NCI-H526 treated with DMSO at 0.1 percent for 48 hours (cell line): ENCODE data around the gene ATXN7L3B.
A peak's percentile ranks its signal among the peaks of the same experiment; 100 is the strongest.

ENCODE experiments used
- DNase-seq: peaks from one replicate; lab custom pipeline; 2025; lab: John Stamatoyannopoulos, UW

ATXN7L3B gene

GRCh38 chr12:74537707-74538385 lies at the start of gene ATXN7L3B:
ATXN7L3B (plus strand) TSS chr12:74537835; CDS start chr12:74538113, 278 bp downstream.
- DNase-seq: peak; percentile 92

DNA sequence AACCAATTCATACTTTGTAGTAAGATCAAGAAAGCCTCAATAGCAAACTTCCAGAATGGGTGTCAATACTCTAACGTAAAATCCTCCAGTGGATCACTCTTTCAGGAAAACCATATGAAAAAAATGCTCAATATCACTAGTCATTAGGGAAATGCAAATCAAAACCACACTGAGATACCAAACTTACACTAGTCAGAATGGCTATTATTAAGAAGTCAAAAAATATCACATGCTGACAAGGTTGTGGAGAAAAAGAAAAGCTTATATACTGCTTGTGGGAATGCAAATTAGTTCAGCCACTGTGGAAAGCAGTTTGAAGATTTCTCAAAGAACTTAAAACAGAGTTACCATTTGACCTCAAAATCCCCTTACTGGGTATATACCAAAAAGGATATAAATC lies 49.5 kb upstream of the ATXN7L3B start:
- DNase-seq: no peak

GRCh38 chr12:74489543-74489942 lies 48.1 kb upstream of the ATXN7L3B start:
- DNase-seq: no peak

DNA sequence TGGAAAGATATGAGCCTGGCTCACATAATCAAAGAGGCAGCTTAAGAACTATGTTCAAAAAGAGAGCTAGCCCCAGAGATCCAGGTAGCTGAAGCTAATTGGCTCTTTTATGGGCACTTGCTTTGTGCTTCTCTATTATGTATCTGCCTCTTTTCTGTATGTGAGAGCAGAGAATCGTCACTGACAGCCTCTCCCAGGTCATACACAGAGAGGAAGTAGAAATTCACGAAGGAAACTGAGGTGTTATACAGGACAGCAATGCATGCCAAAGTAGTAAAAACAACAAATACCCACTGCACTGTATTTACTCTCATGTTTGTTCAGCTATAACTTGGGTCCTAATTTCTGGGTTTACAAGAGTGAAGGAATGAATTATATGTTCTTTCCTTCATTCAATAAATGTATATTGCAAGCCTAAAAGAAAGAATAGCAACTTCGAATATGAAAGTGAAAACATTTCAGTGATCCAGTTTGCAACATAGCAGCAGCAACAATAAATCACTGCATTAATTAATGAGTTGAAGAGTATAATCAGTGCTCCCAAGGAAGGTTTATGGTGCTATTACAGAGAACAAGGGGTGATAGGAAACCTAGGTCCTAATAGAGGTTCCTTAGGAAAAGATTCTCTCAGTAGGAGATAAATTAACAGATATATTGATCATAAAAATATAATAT lies 47.1 kb upstream of the ATXN7L3B start:
- no peak for DNase-seq

DNA sequence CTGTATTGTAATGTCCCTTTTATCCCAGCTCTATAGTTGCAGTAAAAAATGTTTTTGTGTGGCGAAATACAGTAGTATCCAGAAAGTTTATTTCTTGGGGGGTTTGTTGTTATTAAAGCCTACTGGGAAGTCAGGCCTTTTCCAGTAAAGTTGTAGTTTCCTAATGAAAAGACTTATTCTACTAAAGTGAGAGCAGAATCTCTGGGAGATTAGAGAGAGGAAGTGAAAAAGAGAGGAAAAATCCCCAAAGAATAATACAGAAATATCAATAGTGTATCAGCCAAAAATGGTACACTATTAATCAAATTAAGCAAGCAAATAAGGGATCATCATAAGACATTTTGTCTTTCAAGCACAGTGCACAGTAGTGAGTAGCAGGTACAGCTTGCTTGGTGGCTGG lies 46.3 kb upstream of the ATXN7L3B start:
- no peak for DNase-seq

- DNase-seq: no peak
These were observed 38.4 kb upstream of the ATXN7L3B start for GRCh38 chr12:74499192-74499591.

DNA sequence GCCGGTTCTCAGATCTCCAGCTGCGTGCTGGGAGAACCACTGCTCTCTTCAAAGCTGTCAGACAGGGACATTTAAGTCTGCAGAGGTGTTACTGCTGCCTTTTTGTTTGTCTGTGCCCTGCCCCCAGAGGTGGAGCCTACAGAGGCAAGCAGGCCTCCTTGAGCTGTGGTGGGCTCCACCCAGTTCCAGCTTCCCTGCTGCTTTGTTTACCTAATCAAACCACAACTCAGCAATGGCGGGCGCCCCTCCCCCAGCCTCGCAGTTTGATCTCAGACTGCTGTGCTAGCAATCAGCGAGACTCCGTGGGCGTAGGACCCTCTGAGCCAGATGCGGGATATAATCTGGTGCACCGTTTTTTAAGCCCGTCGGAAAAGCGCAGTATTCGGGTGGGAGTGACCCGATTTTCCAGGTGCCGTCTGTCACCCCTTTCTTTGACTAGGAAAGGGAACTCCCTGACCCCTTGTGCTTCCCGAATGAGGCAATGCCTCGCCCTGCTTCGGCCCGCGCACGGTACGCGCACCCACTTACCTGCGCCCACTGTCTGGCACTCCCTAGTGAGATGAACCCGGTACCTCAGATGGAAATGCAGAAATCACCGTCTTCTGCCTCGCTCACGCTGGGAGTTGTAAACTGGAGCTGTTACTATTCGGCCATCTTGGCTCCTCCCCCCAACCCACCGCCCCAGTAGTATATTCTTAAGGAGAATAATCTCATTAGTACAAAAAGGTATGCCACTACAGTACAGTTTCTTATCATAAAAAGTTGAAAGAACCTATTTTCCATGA lies 28.6 kb upstream of the ATXN7L3B start:
- DNase-seq: peak; percentile 29

GRCh38 chr12:74509886-74510285 lies 27.7 kb upstream of the ATXN7L3B start:
- no peak for DNase-seq

DNA sequence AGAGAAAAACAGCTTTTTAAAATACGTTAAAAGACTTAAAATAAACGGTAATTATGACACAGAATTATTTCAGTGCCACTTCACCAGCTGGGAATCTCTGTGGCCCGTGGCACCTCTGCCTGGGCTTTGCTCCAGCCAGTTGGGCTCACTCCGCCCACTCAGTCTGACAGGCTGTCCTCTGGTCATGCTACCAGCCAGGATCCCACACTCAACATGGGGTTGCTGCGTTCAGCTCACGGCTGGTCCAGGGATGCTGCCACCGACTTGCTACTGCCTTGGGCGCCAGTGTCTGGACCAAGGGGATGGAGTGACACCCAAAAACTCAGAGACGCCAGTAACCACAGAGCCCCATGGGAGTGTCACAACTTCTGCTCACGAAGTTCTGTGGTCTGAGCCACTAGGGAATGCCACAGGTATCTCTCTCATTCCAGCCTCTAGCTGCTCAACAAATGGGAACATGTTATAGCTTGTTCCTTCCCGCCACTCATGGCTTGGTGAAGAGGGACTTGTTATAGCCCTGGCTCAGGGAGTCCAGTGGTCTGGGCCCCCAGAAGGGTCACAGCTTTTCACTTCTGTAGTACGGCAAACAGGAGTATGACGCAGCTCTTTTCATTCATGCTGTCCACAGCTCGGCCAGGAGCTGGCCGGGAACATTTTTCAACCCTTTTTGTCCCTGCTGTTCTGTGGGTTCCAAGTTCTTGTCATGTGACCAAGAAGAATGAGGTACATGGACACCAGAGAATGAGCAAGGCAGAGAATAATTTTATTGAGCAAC lies 23.4 kb upstream of the ATXN7L3B start:
- no peak for DNase-seq

- no peak for DNase-seq
These were observed 21.8 kb upstream of the ATXN7L3B start for GRCh38 chr12:74515849-74516248.

GRCh38 chr12:74526535-74526934 lies 11.1 kb upstream of the ATXN7L3B start:
- no peak for DNase-seq

GRCh38 chr12:74527491-74527890 lies 10.1 kb upstream of the ATXN7L3B start:
- DNase-seq: no peak

DNA sequence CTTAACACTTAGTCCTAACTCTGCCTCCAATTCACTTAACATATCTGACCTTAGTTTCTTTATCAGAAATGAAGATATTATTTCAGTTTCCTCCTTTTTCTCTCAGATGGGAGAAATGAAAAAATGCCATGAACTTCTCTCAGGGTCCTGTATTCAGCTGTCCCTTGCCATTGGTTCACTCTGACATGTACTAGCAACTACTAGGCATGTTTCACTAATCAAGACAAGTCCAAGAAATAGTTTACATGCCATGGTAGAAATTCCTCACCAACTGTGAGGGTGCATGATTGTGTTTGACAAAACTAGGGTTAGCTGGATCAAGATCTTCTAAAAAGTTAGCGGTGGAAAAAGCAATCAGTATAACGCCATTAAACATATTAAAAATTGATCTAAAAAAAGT lies 7.0 kb upstream of the ATXN7L3B start:
- no peak for DNase-seq

GRCh38 chr12:74535536-74535935 lies 2.1 kb upstream of the ATXN7L3B start:
- DNase-seq: no peak

- DNase-seq: peak; percentile 90
These were observed 419 bp upstream of the ATXN7L3B start for GRCh38 chr12:74537126-74537706.

DNA sequence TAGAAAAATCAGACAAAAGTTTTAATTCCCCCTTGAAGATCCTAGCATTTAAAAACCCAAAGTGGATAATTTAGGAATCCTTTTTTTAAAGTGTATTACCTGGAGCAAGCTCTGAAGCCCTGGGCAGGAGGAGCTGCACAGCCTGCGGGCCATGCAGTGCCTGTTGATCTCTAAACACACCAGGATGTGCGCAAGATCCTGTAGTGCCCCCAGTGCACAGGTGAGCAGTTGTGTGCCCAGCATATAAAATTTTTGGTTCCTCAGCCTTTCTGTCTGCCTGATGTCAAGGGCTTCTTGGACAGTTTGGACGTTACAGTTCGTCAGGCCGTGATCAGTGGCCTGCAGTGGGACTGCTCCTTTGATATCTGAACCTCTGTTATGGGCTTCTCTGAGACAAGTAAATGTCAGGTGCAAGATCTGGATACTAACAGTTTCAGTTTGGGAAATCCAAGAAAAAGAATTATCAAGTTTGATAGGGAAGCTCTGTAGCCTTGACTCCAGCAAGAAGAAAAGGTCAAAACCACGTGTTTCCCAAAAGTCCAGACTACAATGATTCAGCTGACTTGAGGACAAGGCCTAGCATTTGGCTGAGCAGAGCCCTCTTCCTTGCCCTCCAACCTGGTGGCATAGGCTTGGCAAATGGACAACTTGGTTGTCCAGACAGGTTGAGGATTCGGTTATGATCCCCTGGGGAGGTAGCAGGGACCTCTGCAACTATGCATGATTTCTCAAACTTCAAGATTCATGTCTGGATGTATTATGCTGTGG lies 1.0 kb downstream of the ATXN7L3B start:
- no peak for DNase-seq

DNA sequence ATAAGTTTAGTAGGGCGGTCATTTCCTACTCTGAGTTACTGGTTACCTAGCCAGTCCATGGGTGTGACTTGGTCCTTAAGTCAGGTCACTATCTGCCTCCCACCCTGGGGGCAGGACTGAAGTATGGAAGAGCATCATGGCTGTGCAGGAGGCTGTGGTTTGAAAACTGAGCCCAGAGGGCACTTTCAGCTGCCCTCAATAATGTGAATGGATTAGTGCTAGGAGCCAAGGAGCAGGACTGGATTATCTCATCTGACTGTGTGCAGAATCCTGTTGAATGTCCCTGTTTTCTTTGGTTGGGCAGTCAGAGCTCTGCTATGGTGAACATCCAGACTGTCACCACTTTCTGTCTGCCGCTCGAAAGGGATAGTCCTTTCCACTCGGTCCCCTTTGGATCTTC lies 1.6 kb downstream of the ATXN7L3B start:
- no peak for DNase-seq

DNA sequence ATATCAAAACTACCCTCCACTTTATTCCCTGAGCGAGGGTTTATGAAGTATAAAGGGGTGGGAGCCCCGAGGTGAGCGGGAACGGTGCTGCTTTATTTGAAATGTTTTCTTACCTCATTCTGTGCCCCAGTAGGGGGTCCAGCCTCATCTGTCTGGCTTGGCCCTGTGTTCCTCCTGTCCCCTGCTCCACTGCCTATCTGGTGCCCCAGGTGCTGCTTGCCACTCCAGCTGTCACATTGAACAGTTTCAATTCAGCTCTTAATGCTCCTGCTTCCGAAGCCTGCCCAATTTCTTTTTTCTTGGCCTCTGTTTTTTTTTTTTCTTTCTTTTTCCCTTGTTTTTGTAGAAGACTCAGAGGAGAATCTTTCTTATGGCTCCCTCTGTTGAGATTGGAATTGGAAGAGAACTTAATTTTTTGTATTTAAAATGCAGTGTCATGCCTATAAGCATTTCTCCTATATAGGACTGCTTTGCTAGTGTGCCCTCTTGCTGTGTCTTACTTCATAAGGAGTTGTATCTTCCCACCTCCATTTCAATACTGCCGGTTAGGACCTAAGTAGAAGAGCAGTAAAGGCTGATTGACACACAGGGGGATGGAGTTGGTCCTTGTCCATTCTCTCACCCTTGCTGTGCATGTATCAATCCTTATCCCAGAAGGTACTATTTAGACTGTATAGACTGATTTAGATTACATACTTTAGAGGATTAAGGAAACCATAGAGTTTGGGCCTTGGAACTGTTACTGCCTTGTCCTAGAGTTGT lies 2.3 kb downstream of the ATXN7L3B start:
- DNase-seq: no peak

DNA sequence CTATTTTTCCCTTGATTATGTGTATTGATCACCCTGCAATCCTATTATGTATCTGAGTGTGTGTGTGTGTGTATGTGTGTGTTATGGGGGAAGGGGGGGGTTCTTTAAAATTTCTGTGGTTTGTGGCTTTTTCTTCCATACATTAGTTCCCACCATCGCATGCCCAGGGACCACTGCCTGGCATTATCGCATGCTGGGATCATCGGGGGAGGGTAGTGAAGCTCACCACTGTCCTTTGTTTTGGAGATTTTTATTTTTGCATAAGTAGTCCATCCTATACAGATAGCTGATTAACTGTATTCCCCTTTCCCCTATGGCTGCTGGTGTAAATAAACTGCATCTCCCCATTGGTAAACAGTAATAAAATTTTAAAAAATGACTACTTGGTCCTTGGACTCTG lies 3.4 kb downstream of the ATXN7L3B start:
- DNase-seq: no peak

- no peak for DNase-seq
These were observed 9.6 kb downstream of the ATXN7L3B start for GRCh38 chr12:74547249-74547648.
